VCaP (cell line): ENCODE data around the gene SLC6A18.
"Not testable (repeated sequence)": the region's sequence is repeated elsewhere in the genome, so short reads cannot be mapped to it uniquely, and the experiment has no call there.

Experiments
- H3K27ac ChIP-seq: fragments of 450-650 bp; 2 replicates; pipeline ENCODE4 v1.5.1; 2017
- CTCF ChIP-seq: fragments of 450-650 bp; conservative IDR thresholded peaks from 2 replicates; pipeline ENCODE4 v1.5.1; 2017; ENCODE audit warnings: mild to moderate bottlenecking, moderate library complexity

The SLC6A18 gene

GRCh38 chr5:1270426-1270825, 45.2 kb downstream of the SLC6A18 start:
- TF ChIP-seq CTCF, result no peak
- H3K27ac ChIP-seq, result no peak overlapping the region

GRCh38 chr5:1270933-1271914, 46.0 kb downstream of the SLC6A18 start:
- TF ChIP-seq CTCF, result no peak

GRCh38 chr5:1272201-1272600, 47.0 kb downstream of the SLC6A18 start:
- no peak overlapping the region for H3K27ac ChIP-seq
- TF ChIP-seq CTCF, result no peak

More at GRCh38 chr5:1270933-1271914, 46.0 kb downstream of the SLC6A18 start:
- H3K27ac ChIP-seq, result no peak overlapping the region

- H3K27ac ChIP-seq, result no peak overlapping the region
- TF ChIP-seq CTCF, result no peak
Observed at GRCh38 chr5:1273745-1274144, 48.6 kb downstream of the SLC6A18 start.

- H3K27ac ChIP-seq, result no peak overlapping the region
- TF ChIP-seq CTCF, result no peak
Observed at GRCh38 chr5:1274471-1274870, 49.3 kb downstream of the SLC6A18 start.

- H3K27ac ChIP-seq, result not testable (repeated sequence)
Observed at GRCh38 chr5:1275397-1276391, 50.5 kb downstream of the SLC6A18 start.

GRCh38 chr5:1276930-1277329, 51.7 kb downstream of the SLC6A18 start:
- H3K27ac ChIP-seq, result no peak overlapping the region
- no peak for TF ChIP-seq CTCF
